Measurements from ENCODE around the gene VSX2. TPM values are rescaled to one million over a fixed set of nuclear protein-coding genes. Genes with fewer than 3 reads are reported as not detected.

VSX2 gene
- total and polyA plus RNA-seq, 2 of the 13 experiments (the other 11 are each of a cell fraction or from before 2014, with no cell fraction given), result 0.05 TPM; not detected in 1

- TF ChIP-seq HOXD1 (CRISPR knock-in tag; IDR thresholded peaks at IDR 0.05) (peak; percentile 78), ZNF746 (CRISPR knock-in tag; IDR thresholded peaks at IDR 0.05) (peak; percentile 79), GPN1 (CRISPR knock-in tag; IDR thresholded peaks at IDR 0.05; ENCODE audit: borderline replicate concordance) (no peak), JUNB (CRISPR knock-in tag; IDR thresholded peaks at IDR 0.05; ENCODE audit: borderline replicate concordance) (no peak), CHCHD3 (CRISPR knock-in tag; IDR thresholded peaks at IDR 0.05) (no peak), MEIS2 (CRISPR knock-in tag; IDR thresholded peaks at IDR 0.05) (peak; percentile 24; the same call in 1 of the 2 replicates), TFAP4 (IDR thresholded peaks at IDR 0.05; ENCODE audit: borderline replicate concordance, low read depth) (peak; percentile 58; the same call in 1 of the 2 replicates), LBX2 (CRISPR knock-in tag; IDR thresholded peaks at IDR 0.05; ENCODE audit: borderline replicate concordance) (peak; percentile 71; the same call in 1 of the 2 replicates), EED (CRISPR knock-in tag; IDR thresholded peaks at IDR 0.05) (no peak), KMT2B (CRISPR knock-in tag; IDR thresholded peaks at IDR 0.05) (peak; percentile 51; the same call in 1 of the 2 replicates), IRX3 (CRISPR knock-in tag; IDR thresholded peaks at IDR 0.05; ENCODE audit: borderline replicate concordance, low read depth) (peak; percentile 45; the same call in 1 of the 2 replicates), KLF9 (CRISPR knock-in tag; IDR thresholded peaks at IDR 0.05; ENCODE audit: low read depth) (0 out of 2 replicates have a peak, but pooled peaks have one; percentile 16), ETV5 (CRISPR knock-in tag; IDR thresholded peaks at IDR 0.05; ENCODE audit: borderline replicate concordance) (peak; percentile 59), SRSF4 (IDR thresholded peaks at IDR 0.05; ENCODE audit: low read depth, low read length, poor library complexity, severe bottlenecking) (no peak), FOXK2 (IDR thresholded peaks at IDR 0.05) (no peak), GTF2F1 (IDR thresholded peaks at IDR 0.05; ENCODE audit: low read length) (no peak), ZBTB21 (CRISPR knock-in tag; IDR thresholded peaks at IDR 0.05) (no peak; the same call in 1 of the 2 replicates), ZNF20 (CRISPR knock-in tag; IDR thresholded peaks at IDR 0.05) (no peak), ZBTB42 (CRISPR knock-in tag; IDR thresholded peaks at IDR 0.05) (peak; percentile 89; the same call in 1 of the 2 replicates), ZNF546 (CRISPR knock-in tag; conservative IDR thresholded peaks at IDR 0.05) (no peak), ZNF772 (CRISPR knock-in tag; IDR thresholded peaks at IDR 0.05) (peak; percentile 42; the same call in 1 of the 2 replicates), ZNF543 (CRISPR knock-in tag; IDR thresholded peaks at IDR 0.05) (peak; percentile 81), ZNF432 (CRISPR knock-in tag; IDR thresholded peaks at IDR 0.05; ENCODE audit: borderline replicate concordance) (no peak), HNRNPUL1 (IDR thresholded peaks at IDR 0.05; ENCODE audit: low read depth, low read length) (no peak), HDAC2 (CRISPR knock-in tag; IDR thresholded peaks at IDR 0.05) (no peak; the same call in none of the 2 replicates), KLF13 (CRISPR knock-in tag; IDR thresholded peaks at IDR 0.05) (no peak), ZNF263 (CRISPR knock-in tag; IDR thresholded peaks at IDR 0.05) (no peak; the same call in 1 of the 2 replicates), ONECUT2 (CRISPR knock-in tag; IDR thresholded peaks at IDR 0.05) (no peak; the same call in 1 of the 2 replicates), TRIM22 (IDR thresholded peaks at IDR 0.05) (no peak), DNMT3B (CRISPR knock-in tag; conservative IDR thresholded peaks at IDR 0.05) (no peak), PHF20 (CRISPR knock-in tag; IDR thresholded peaks at IDR 0.05) (peak; percentile 86)
Observed at GRCh38 chr14:74302634-74303569, 63.7 kb downstream of the VSX2 start, which contains the start of gene ABCD4 (continued).

Data from HepG2 (cell line).